Measurements from ENCODE around the gene ASS1.

GRCh38 chr9:130396581-130396980 lies 48.2 kb upstream of the ASS1 start:
- TF ChIP-seq CTCF (IDR thresholded peaks at IDR 0.05) (no peak), POLR2A (IDR thresholded peaks at IDR 0.05) (no peak), EP300 (IDR thresholded peaks at IDR 0.05) (no peak)
